ENCODE data around the gene MGRN1. TPM values are rescaled to one million over a fixed set of nuclear protein-coding genes. Genes with fewer than 3 reads are reported as not detected.

MGRN1 gene
- total RNA-seq, 1 donor from 2014 or later = 63.6 TPM

GRCh38 chr16:4593086-4593485, 31.5 kb upstream of the MGRN1 start:
- peaks cover 6% of the 10 kb centered on the region for H3K27me3 ChIP-seq (ENCODE audit: control insufficient read depth, insufficient read depth, low read length)
- no peaks in the 10 kb centered on the region for H3K36me3 ChIP-seq (ENCODE audit: control insufficient read depth, insufficient read depth, low read length)
- no peak for DNase-seq (ENCODE audit: low read depth)
- TF ChIP-seq CTCF (IDR thresholded peaks at IDR 0.05; ENCODE audit: insufficient read depth, low read length, poor library complexity, severe bottlenecking) = no peak
- no peak overlapping the region for H3K4me3 ChIP-seq (ENCODE audit: low read depth, low read length)

GRCh38 chr16:4594433-4595410, 29.9 kb upstream of the MGRN1 start:
- no peak for TF ChIP-seq CTCF (IDR thresholded peaks at IDR 0.05; ENCODE audit: insufficient read depth, low read length, poor library complexity, severe bottlenecking)
- Histone ChIP-seq H3K4me3 (ENCODE audit: low read depth, low read length) (no peak overlapping the region), H3K36me3 (ENCODE audit: control insufficient read depth, insufficient read depth, low read length) (no peaks in the 10 kb centered on the region), H3K27me3 (ENCODE audit: control insufficient read depth, insufficient read depth, low read length) (peaks cover 12% of the 10 kb centered on the region)
- DNase-seq (ENCODE audit: low read depth) = no peak

GRCh38 chr16:4597174-4597573, 27.5 kb upstream of the MGRN1 start:
- Histone ChIP-seq H3K36me3 (ENCODE audit: control insufficient read depth, insufficient read depth, low read length) (no peaks in the 10 kb centered on the region), H3K27me3 (ENCODE audit: control insufficient read depth, insufficient read depth, low read length) (peaks cover 23% of the 10 kb centered on the region), H3K4me3 (ENCODE audit: low read depth, low read length) (no peak overlapping the region)
- no peak for TF ChIP-seq CTCF (IDR thresholded peaks at IDR 0.05; ENCODE audit: insufficient read depth, low read length, poor library complexity, severe bottlenecking)
- peak; percentile 43 for DNase-seq (ENCODE audit: low read depth)

- TF ChIP-seq CTCF (IDR thresholded peaks at IDR 0.05; ENCODE audit: insufficient read depth, low read length, poor library complexity, severe bottlenecking) = no peak
- Histone ChIP-seq H3K27me3 (ENCODE audit: control insufficient read depth, insufficient read depth, low read length) (peaks cover 31% of the 10 kb centered on the region), H3K36me3 (ENCODE audit: control insufficient read depth, insufficient read depth, low read length) (no peaks in the 10 kb centered on the region), H3K4me3 (ENCODE audit: low read depth, low read length) (no peak overlapping the region)
- DNase-seq (ENCODE audit: low read depth) = no peak
Observed at GRCh38 chr16:4599037-4599436, 25.6 kb upstream of the MGRN1 start.

GRCh38 chr16:4599545-4599944, 25.1 kb upstream of the MGRN1 start:
- H3K27me3 ChIP-seq (ENCODE audit: control insufficient read depth, insufficient read depth, low read length) = peaks cover 31% of the 10 kb centered on the region
- no peak overlapping the region for H3K4me3 ChIP-seq (ENCODE audit: low read depth, low read length)
- no peak for TF ChIP-seq CTCF (IDR thresholded peaks at IDR 0.05; ENCODE audit: insufficient read depth, low read length, poor library complexity, severe bottlenecking)
- DNase-seq (ENCODE audit: low read depth) = no peak
- no peaks in the 10 kb centered on the region for H3K36me3 ChIP-seq (ENCODE audit: control insufficient read depth, insufficient read depth, low read length)

Data from kidney epithelial cell (primary cell).